ENCODE measurements around the gene SULT1E1. TPM values are rescaled to one million over a fixed set of nuclear protein-coding genes. Genes with fewer than 3 reads are reported as not detected.
"Not testable (repeated sequence)": the region's sequence is repeated elsewhere in the genome, so short reads cannot be mapped to it uniquely, and the experiment has no call there.

The SULT1E1 gene
- total RNA-seq, 4 donors from 2014 or later = not detected

DNA sequence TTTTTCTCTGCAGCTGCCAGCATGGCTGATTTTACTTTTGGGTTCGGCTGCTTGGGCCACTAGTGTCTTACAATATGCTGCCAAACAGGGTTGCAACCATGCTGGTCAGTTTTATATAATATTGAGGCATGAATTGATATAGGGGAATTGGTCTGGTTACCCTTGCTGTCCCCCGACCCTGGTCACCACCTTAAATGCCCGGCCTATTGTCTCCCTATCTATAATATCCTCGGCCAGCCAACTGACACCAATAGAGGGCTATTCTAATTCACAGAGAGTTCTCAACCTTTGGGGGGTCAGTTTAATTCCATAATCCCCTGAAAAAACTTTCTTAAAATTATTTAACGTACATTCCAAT, 28.7 kb downstream of the SULT1E1 start:
- WGBS, 2 donors = 91 to 92% methylated on average over 5 of the region's 5 CpGs
- H3K27me3 ChIP-seq = no peaks in the 10 kb centered on the region
- no peak overlapping the region for H3K4me3 ChIP-seq (replicated peaks in 1 of 3)
- TF ChIP-seq, protein P1, sequence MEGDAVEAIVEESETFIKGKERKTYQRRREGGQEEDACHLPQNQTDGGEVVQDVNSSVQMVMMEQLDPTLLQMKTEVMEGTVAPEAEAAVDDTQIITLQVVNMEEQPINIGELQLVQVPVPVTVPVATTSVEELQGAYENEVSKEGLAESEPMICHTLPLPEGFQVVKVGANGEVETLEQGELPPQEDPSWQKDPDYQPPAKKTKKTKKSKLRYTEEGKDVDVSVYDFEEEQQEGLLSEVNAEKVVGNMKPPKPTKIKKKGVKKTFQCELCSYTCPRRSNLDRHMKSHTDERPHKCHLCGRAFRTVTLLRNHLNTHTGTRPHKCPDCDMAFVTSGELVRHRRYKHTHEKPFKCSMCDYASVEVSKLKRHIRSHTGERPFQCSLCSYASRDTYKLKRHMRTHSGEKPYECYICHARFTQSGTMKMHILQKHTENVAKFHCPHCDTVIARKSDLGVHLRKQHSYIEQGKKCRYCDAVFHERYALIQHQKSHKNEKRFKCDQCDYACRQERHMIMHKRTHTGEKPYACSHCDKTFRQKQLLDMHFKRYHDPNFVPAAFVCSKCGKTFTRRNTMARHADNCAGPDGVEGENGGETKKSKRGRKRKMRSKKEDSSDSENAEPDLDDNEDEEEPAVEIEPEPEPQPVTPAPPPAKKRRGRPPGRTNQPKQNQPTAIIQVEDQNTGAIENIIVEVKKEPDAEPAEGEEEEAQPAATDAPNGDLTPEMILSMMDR (IDR thresholded peaks at IDR 0.05) = no peak
- no peak for TF ChIP-seq POLR2A (IDR thresholded peaks at IDR 0.05)
- H3K27ac ChIP-seq = no peak overlapping the region
- no peaks in the 10 kb centered on the region for H3K4me1 ChIP-seq
- intact Hi-C loops (cut with DNase I) = no loop called here
- H3K9me3 ChIP-seq = no peaks in the 10 kb centered on the region
- DNase-seq = no peak
- H3K36me3 ChIP-seq = no peaks in the 10 kb centered on the region

DNA sequence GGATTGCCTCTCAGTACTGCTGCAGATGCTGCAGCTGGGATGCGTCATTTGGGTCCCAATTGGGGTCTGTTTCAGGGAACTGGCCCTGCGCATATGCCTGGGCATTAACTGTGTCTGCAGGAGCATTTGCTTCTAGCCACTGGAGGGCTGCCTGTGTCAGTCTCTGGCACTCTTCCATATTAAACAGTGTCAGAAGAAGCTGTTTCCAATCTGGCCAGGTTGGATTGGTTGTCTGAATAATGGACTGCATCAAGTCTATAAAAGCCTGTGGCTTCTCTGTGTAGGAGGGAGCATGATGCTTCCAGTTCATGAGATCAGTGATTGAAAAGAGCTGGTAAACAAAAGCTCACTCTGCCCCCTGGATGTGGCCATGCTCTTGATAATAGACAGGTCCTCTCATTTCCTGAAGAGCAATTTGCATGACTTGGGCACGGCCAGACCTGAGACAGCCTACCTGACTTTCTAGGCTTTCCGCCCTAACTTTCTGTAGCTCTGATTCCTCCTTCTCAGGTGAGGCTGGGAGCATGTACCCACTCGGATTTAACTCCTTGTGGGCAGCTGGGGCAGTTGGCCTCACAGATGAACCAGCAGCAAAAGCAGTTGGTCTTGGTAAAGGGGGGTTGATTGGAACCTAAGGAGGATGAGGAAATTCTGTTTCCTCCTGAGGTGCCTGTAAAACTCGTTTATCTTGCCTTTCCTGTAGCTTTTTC, 29.2 kb downstream of the SULT1E1 start:
- no peak for DNase-seq
- intact Hi-C loops (cut with DNase I) = no loop called here
- H3K36me3 ChIP-seq = no peaks in the 10 kb centered on the region
- no peak overlapping the region for H3K27ac ChIP-seq
- no peaks in the 10 kb centered on the region for H3K9me3 ChIP-seq
- H3K4me1 ChIP-seq = no peaks in the 10 kb centered on the region
- H3K27me3 ChIP-seq = no peaks in the 10 kb centered on the region
- WGBS, 2 donors = 65 to 70% methylated on average over 6 of the region's 6 CpGs
- H3K4me3 ChIP-seq (replicated peaks in 1 of 3) = no peak overlapping the region
- TF ChIP-seq POLR2A (IDR thresholded peaks at IDR 0.05) = no peak

DNA sequence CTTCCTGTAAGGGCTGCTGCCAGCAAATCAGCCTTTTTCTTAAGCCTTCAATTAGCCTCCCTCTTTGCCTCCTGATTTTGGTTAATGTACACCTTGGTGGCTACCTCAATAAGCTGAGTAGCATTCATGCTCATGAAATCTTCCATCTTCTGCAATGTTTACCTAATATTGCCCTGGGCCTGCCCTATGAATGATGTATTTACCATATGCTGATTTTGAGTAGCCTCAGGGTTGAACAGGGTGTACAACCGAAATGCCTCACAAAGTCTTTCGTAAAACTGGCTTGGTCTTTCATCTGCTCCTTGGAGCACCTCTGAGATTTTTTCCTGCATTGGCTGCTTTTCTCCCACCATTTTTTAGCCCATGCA, 29.8 kb downstream of the SULT1E1 start:
- no peak for DNase-seq
- no peaks in the 10 kb centered on the region for H3K36me3 ChIP-seq
- intact Hi-C loops (cut with DNase I) = no loop called here
- no peak for TF ChIP-seq POLR2A (IDR thresholded peaks at IDR 0.05)
- TF ChIP-seq, protein P1 (IDR thresholded peaks at IDR 0.05) = no peak
- no peaks in the 10 kb centered on the region for H3K27me3 ChIP-seq
- no peak overlapping the region for H3K4me3 ChIP-seq (replicated peaks in 1 of 3)
- no peaks in the 10 kb centered on the region for H3K9me3 ChIP-seq
- H3K4me1 ChIP-seq = no peaks in the 10 kb centered on the region
- WGBS, 2 donors = 94 to 96% methylated on average over 2 of the region's 2 CpGs
- H3K27ac ChIP-seq = no peak overlapping the region

DNA sequence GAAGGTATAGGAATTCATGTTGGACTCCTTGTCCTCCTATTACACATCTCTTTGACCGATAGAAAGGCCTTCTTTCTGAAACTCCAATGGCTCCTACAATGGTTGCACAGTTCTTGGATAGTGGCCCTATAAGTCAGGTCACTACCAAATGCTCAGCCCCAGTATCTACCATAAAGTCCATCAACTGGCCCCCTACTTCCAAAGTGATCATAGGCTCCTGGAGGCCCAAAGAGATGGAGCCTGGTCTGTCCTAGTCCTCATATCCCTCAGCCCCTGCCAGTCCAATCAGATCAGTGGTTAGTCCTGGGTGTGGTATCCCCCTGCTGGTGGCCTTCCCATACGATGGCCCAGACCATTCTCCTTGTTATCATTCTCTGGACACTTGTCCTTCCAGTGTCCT, 30.3 kb downstream of the SULT1E1 start:
- no peak for DNase-seq
- Histone ChIP-seq H3K9me3 (no peaks in the 10 kb centered on the region), H3K27ac (no peak overlapping the region), H3K4me1 (no peaks in the 10 kb centered on the region), H3K36me3 (no peaks in the 10 kb centered on the region), H3K27me3 (no peaks in the 10 kb centered on the region), H3K4me3 (replicated peaks in 1 of 3) (no peak overlapping the region)
- WGBS, 2 donors = 75 to 91% methylated on average over 2 of the region's 2 CpGs
- TF ChIP-seq, protein P1 (IDR thresholded peaks at IDR 0.05) = no peak
- TF ChIP-seq POLR2A (IDR thresholded peaks at IDR 0.05) = no peak
- intact Hi-C loops (cut with DNase I) = no loop called here

DNA sequence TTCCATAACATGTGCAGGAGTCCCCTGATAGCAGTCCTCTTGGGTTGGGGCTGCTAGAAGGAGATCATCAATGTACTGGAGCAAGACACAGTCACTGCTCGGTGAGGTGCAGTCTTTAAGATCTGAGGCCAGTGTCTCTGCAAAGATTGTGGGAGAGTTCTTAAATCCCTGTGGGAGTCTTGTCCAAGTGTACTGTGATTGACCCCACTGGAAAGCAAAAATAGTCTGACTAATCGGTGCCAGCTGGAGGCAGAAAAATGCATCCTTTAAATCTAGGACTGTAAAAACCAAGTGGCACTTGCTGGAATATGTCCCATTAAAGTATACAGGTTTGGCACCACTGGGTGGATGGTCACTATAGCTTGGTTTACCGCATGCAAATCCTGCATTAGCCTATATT, 31.1 kb downstream of the SULT1E1 start:
- no peaks in the 10 kb centered on the region for H3K9me3 ChIP-seq
- H3K36me3 ChIP-seq = no peaks in the 10 kb centered on the region
- H3K4me3 ChIP-seq (replicated peaks in 1 of 3) = no peak overlapping the region
- no peak for DNase-seq
- no peaks in the 10 kb centered on the region for H3K27me3 ChIP-seq
- TF ChIP-seq POLR2A (IDR thresholded peaks at IDR 0.05) = no peak
- TF ChIP-seq, protein P1 (IDR thresholded peaks at IDR 0.05) = no peak
- 61 to 87% methylated on average over 3 of the region's 3 CpGs for WGBS, 2 donors
- intact Hi-C loops (cut with DNase I) = no loop called here
- H3K27ac ChIP-seq = no peak overlapping the region
- H3K4me1 ChIP-seq = no peaks in the 10 kb centered on the region

DNA sequence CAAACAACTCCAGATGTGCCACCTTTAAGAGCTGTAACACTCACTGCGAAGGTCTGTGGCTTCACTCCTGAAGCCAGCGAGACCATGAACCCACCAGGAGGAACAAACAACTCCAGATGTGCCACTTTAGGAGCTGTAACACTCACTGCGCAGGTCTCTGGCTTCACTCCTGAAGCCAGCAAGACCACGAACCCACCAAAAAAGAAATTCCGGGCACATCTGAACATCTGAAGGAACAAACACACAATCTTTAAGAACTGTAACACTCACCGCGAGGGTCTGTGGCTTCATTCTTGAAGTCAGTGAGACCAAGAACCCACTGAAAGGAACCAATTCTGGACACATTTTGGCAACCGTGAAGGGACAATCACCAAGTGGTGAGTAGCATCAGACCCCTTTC, 34.9 kb downstream of the SULT1E1 start:
- intact Hi-C loops (cut with DNase I); H3K27ac ChIP-seq; H3K4me1 ChIP-seq; H3K36me3 ChIP-seq; DNase-seq; H3K27me3 ChIP-seq; H3K9me3 ChIP-seq; H3K4me3 ChIP-seq (replicated peaks in 1 of 3): not testable (repeated sequence)
- WGBS, 2 donors = 71 to 81% methylated on average over 8 of the region's 8 CpGs
